K562 (cell line): ENCODE results near the gene CBX3. TPM values are rescaled to one million over a fixed set of nuclear protein-coding genes. Genes with fewer than 3 reads are reported as not detected.

Experiments used
- ATF2 ChIP-seq: sonication (generic); formaldehyde crosslinking; IDR thresholded peaks from 2 replicates; pipeline ENCODE4 v1.8.1; 2022; ENCODE audit warnings: missing genetic modification reagents
- BCLAF1 ChIP-seq, 2 experiments: fragments of 450-650 bp in 1 of 2; IDR thresholded peaks; 2 replicates each; pipeline ENCODE4 v1.6.1; 2011 to 2017; ENCODE audit warnings: low read depth in 2 of 2, antibody characterized with exemption in 1 of 2, borderline replicate concordance in 1 of 2, low read length in 1 of 2, mild to moderate bottlenecking in 1 of 2, mixed read lengths in 1 of 2; ENCODE audit not compliant: control insufficient read depth in 1 of 2
- CBX5 ChIP-seq: IDR thresholded peaks from 2 replicates; pipeline ENCODE4 v1.6.1; 2014; ENCODE audit warnings: low read depth, borderline replicate concordance
- DPF2 ChIP-seq: fragments of 450-650 bp; IDR thresholded peaks from 2 replicates; pipeline ENCODE4 v1.6.1; 2016
- NCOA2 ChIP-seq, 2 experiments: fragments of 450-650 bp; IDR thresholded peaks; 2 replicates each; pipeline ENCODE4 v1.6.1; 2018; ENCODE audit warnings: mild to moderate bottlenecking in 2 of 2, moderate library complexity in 1 of 2; ENCODE audit not compliant: partially characterized antibody in 2 of 2
- ZNF146 ChIP-seq: IDR thresholded peaks from one replicate; pipeline ENCODE4 v1.6.1; 2018; ENCODE audit warnings: missing compliant biosample characterization; ENCODE audit not compliant: unreplicated experiment
- ZNF277 ChIP-seq: fragments of 250-450 bp; sonication (Bioruptor Pico); IDR thresholded peaks from 2 replicates; pipeline ENCODE4 v1.8.0; 2022; ENCODE audit warnings: inconsistent platforms, mild to moderate bottlenecking, moderate library complexity, borderline replicate concordance
- ZNF318 ChIP-seq, 2 experiments: fragments of 450-650 bp; IDR thresholded peaks; 2 replicates each; pipeline ENCODE4 v1.6.1; 2016; ENCODE audit warnings: mild to moderate bottlenecking in 2 of 2, borderline replicate concordance in 1 of 2, low read depth in 1 of 2, moderate library complexity in 1 of 2
- ZNF740 ChIP-seq, 3 experiments: fragments of 200-800 bp in 1 of 3; sonication (Bioruptor generic) in 1 of 3; sonication (generic) in 1 of 3; formaldehyde crosslinking in 1 of 3; IDR thresholded peaks; 2 replicates each; pipeline versions ENCODE4 v1.6.1 to v1.8.0; 2016 to 2022; ENCODE audit warnings: mild to moderate bottlenecking in 2 of 3, missing compliant biosample characterization in 2 of 3, missing genetic modification characterization in 2 of 3, missing genetic modification reagents in 1 of 3
- polyA plus RNA-seq, 8 experiments: library from polyadenylated mRNA; depleted of rRNA in 4 of 8; stranded (reverse) in 5 of 8; unstranded in 3 of 8; fragments of >200 nt; fragmentation: Nextera tagmentation in 2 of 8; fragmentation: Illumina TruSeq in 1 of 8; extraction: Ambion mirVana in 2 of 8; extraction: Trizol in 1 of 8; gene quantifications; 2 replicates each; pipeline versions ENCODE4 v1.2.1 to v1.2.3, GENCODE V29; 2011 to 2014; ENCODE audit warnings: inconsistent platforms in 1 of 8, missing spikeins in 1 of 8
- total RNA-seq, 7 experiments: library from RNA; depleted of rRNA in 6 of 7; stranded (reverse); fragments of >200 nt in 6 of 7; fragmentation: Illumina TruSeq in 2 of 7; extraction: Trizol in 2 of 7; gene quantifications; 2 replicates each; pipeline versions ENCODE4 v1.2.1 to v1.2.3, GENCODE V29; 2011 to 2021; ENCODE audit warnings: low replicate concordance in 1 of 7

The CBX3 gene
- total and polyA plus RNA-seq, 9 of the 15 experiments (the other 6 are each of a cell fraction or from before 2014, with no cell fraction given) = 198 to 413 (median 328) TPM

GRCh38 chr7:26201247-26202018, at the start of gene CBX3 (continued):
- no peak for TF ChIP-seq ZNF277 (CRISPR knock-in tag)
- no peak; the same call in 1 of the 2 replicates for TF ChIP-seq DPF2
- no peak for TF ChIP-seq NCOA2 (IDR thresholded peaks at IDR 0.05; ENCODE audit: partially characterized antibody in 2 of 2)
- no peak for TF ChIP-seq CBX5
- peak; percentile 11 for TF ChIP-seq ZNF146
- TF ChIP-seq ATF2 (CRISPR knock-in tag) = no peak
- no peak for TF ChIP-seq ZNF740 (CRISPR knock-in tag; IDR thresholded peaks at IDR 0.05)
- TF ChIP-seq ZNF740 (tag; IDR thresholded peaks at IDR 0.05) = no peak
- no peak for TF ChIP-seq ZNF318 (IDR thresholded peaks at IDR 0.05; ENCODE audit: borderline replicate concordance in 1 of 2, low read depth in 1 of 2)
- no peak for TF ChIP-seq BCLAF1 (IDR thresholded peaks at IDR 0.05; ENCODE audit: borderline replicate concordance in 1 of 2, control insufficient read depth in 1 of 2, low read depth in 2 of 2, low read length in 1 of 2)
